Ascending aorta (tissue), 2 donors: ENCODE data around the gene PRKAR1A. TPM values are rescaled to one million over a fixed set of nuclear protein-coding genes. Genes with fewer than 3 reads are reported as not detected.

Experiments used
- DNase-seq, 2 donors: peaks; one replicate each; pipeline ENCODE4 v3.0.0-alpha.2; 2019; ENCODE audit warnings: low spot score in 2 of 2
- H3K27ac ChIP-seq, 2 donors: fragments of 200-600 bp; sonication (generic); one replicate each; pipeline ENCODE4 v1.5.1; 2016 to 2017; ENCODE audit warnings: mild to moderate bottlenecking in 1 of 2
- H3K27me3 ChIP-seq: fragments of 200-600 bp; sonication (generic); one replicate; pipeline ENCODE4 v1.5.1; 2017
- H3K36me3 ChIP-seq, 2 donors: fragments of 200-600 bp; sonication (generic); one replicate each; pipeline ENCODE4 v1.5.1; 2016
- H3K4me1 ChIP-seq, 2 donors: fragments of 200-600 bp; sonication (generic); one replicate each; pipeline ENCODE4 v1.5.1; 2016 to 2017; ENCODE audit warnings: mild to moderate bottlenecking in 1 of 2
- H3K4me3 ChIP-seq, 2 donors: fragments of 200-600 bp; sonication (generic); one replicate each; pipeline ENCODE4 v1.5.1; 2016 to 2017; ENCODE audit warnings: mild to moderate bottlenecking in 1 of 2
- H3K9me3 ChIP-seq, 2 donors: fragments of 200-600 bp; sonication (generic); one replicate each; pipeline ENCODE4 v1.5.1; 2016
- intact Hi-C: fragments of 100-400 bp; cut with DNase I; formaldehyde crosslinking; loops from one replicate; pipeline ENCODE4 v1.15.1; 2023
- total RNA-seq: library from RNA; depleted of rRNA; stranded (reverse); fragments of >200 nt; gene quantifications from one replicate; pipeline ENCODE4 v1.1.0, GENCODE V29; 2016
- TF ChIP-seq, protein P1 (sequence below), 3 experiments: fragments of 200-600 bp in 2 of 3; fragments of 450-650 bp in 1 of 3; sonication (generic) in 2 of 3; IDR thresholded peaks; one replicate each; pipeline ENCODE4 v1.5.1; 2016 to 2019; ENCODE audit warnings: antibody characterized with exemption in 3 of 3, mild to moderate bottlenecking in 1 of 3, moderate library complexity in 1 of 3

Gene PRKAR1A
- total RNA-seq, 1 donor from 2014 or later, result 233 TPM

DNA sequence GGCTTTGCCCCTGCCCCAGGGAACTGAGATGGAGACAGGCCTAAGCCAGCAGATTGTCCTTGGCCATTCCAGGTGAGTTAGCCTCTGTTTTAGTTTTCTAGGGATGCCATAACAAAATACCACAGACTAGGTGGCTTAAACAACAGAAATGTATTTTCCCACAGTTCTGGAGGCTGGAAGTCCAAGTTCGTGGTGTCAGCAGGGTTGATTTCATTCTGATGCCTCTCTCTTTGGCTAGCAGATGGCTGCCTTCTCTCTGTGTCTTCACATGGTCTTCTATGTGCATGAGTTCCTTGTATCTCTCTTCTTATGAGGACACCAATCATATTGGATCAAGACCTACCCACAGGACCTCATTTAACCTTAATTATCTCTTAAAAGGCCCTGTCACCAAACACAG lies 76.1 kb downstream of the PRKAR1A start:
- no peak overlapping the region for H3K27ac ChIP-seq
- TF ChIP-seq, protein P1, sequence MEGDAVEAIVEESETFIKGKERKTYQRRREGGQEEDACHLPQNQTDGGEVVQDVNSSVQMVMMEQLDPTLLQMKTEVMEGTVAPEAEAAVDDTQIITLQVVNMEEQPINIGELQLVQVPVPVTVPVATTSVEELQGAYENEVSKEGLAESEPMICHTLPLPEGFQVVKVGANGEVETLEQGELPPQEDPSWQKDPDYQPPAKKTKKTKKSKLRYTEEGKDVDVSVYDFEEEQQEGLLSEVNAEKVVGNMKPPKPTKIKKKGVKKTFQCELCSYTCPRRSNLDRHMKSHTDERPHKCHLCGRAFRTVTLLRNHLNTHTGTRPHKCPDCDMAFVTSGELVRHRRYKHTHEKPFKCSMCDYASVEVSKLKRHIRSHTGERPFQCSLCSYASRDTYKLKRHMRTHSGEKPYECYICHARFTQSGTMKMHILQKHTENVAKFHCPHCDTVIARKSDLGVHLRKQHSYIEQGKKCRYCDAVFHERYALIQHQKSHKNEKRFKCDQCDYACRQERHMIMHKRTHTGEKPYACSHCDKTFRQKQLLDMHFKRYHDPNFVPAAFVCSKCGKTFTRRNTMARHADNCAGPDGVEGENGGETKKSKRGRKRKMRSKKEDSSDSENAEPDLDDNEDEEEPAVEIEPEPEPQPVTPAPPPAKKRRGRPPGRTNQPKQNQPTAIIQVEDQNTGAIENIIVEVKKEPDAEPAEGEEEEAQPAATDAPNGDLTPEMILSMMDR (IDR thresholded peaks at IDR 0.05), result no peak
- no peak for DNase-seq
- no peaks in the 10 kb centered on the region for H3K36me3 ChIP-seq
- H3K4me1 ChIP-seq, result no peaks in the 10 kb centered on the region
- no peaks in the 10 kb centered on the region for H3K9me3 ChIP-seq
- H3K4me3 ChIP-seq, result no peak overlapping the region
- H3K27me3 ChIP-seq, result no peaks in the 10 kb centered on the region
- intact Hi-C loops, result no loop called here

DNA sequence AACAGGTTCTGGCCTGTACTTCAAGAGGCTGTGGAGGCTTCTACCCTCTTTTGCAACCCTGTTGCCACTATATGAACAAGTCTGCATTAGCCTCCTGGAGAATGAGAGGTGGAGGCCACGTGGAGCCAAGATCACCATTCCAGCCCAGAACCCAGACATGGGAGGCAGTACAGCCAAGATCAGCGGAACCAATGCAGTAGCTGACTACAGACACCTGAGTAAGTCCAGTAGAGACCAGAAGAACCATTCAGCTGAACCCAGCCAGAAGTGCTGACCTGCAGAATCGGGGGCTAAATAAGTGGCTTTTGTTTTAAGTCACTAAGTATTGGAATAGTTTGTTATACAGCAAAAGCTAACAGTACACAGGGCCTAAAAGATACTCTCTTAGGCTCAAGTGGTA lies 76.9 kb downstream of the PRKAR1A start:
- no peaks in the 10 kb centered on the region for H3K9me3 ChIP-seq
- H3K27me3 ChIP-seq, result no peaks in the 10 kb centered on the region
- DNase-seq, result no peak
- intact Hi-C loops, result no loop called here
- TF ChIP-seq, protein P1 (IDR thresholded peaks at IDR 0.05), result no peak
- H3K36me3 ChIP-seq, result no peaks in the 10 kb centered on the region
- no peak overlapping the region for H3K4me3 ChIP-seq
- no peaks in the 10 kb centered on the region for H3K4me1 ChIP-seq
- H3K27ac ChIP-seq, result no peak overlapping the region

DNA sequence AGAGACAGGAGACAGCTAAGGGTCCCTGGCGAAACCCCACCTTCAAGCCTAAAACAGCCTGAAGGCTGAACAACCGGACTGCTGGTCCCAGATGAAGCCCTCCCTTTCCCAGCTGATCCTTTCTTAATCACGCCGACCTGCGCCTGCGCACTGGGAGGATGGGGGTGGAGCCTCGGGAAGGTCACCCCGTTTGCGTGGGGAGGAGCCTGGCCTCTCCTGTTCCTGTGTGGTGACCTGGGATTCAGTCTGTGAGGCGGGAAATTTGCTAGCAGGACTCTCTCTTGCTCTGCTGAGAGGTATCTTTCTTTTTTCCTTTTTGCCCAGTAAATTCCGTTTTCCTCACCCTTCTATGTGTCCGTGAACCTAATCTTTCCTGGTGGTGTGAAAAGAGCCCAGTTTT lies 79.4 kb downstream of the PRKAR1A start:
- intact Hi-C loops, result no loop called here
- DNase-seq, result no peak
- Histone ChIP-seq H3K36me3 (no peaks in the 10 kb centered on the region), H3K4me1 (peaks cover 0 to 11% of the 10 kb centered on the region in 2 donors), H3K9me3 (no peaks in the 10 kb centered on the region), H3K27ac (no peak overlapping the region), H3K27me3 (no peaks in the 10 kb centered on the region), H3K4me3 (no peak overlapping the region)
- TF ChIP-seq, protein P1 (IDR thresholded peaks at IDR 0.05), result no peak

DNA sequence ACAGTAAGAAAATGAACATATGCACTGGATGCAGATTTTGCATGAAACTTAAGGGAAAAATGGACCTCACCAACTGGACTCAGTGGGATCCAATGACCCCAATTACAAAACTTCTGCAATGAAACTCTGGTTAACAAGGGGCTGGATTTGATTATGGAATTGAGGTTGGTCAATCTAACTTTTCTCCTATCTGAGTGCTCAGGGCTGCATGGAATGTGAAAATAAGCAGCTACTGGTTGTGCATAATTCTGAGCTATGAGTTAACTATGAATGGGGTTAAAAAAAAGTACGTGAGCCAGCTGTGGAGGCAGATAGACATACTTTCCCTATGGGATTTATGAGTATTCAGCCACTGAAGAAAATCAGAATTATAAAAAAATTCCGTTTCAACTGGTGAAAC lies 79.8 kb downstream of the PRKAR1A start:
- no peak for DNase-seq
- Histone ChIP-seq H3K4me3 (no peak overlapping the region), H3K36me3 (no peaks in the 10 kb centered on the region), H3K27me3 (no peaks in the 10 kb centered on the region), H3K4me1 (peaks cover 0 to 11% of the 10 kb centered on the region in 2 donors), H3K27ac (no peak overlapping the region), H3K9me3 (no peaks in the 10 kb centered on the region)
- intact Hi-C loops, result no loop called here
- TF ChIP-seq, protein P1 (IDR thresholded peaks at IDR 0.05), result no peak

DNA sequence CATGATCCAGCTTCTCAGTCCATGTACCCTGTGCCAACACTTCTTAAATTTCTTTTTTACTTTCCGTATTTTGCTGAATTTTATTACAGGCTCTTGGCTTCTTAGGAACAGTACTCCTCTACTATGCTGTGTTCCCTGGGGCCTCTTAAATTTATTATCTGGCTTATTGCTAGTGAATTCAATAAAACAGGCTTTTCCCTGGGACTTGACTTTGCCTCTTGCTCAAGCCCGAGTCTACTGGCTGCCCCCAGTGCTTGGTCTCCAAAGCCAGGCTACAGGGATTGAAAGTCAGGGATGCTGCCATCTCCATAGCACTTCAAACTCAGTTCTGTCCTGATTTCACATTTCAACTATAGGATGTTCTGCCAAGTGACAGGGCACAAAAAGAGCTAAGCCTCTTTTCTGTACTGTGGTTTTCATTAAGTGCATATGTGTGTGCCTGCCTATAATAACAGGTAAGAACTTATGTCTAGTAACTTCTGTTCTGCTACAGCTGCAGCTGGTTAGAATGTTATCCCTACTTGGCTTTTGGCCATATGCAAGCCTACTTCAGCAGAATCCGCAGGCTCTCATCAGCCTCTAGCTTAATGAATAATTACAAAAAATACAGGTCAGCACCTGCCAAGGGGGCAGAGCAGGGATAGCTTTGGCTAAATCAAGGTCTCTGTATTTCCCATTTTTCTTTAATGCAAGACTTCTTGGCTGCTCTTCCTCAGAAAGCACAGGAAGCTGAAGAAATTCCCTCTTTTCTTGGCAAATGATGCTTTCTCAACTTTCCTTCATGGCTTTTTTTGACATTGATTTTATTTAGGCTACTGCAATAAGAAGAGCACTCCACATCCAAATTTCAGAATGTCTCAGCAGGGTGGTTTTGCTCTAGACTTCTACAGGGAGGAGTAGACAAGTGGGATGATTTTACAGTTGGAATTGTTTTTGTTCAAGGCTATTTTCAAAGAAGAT lies 80.7 kb downstream of the PRKAR1A start:
- no peak overlapping the region for H3K27ac ChIP-seq
- TF ChIP-seq, protein P1 (IDR thresholded peaks at IDR 0.05), result no peak
- H3K27me3 ChIP-seq, result no peaks in the 10 kb centered on the region
- peaks cover 0 to 11% of the 10 kb centered on the region in 2 donors for H3K4me1 ChIP-seq
- H3K36me3 ChIP-seq, result no peaks in the 10 kb centered on the region
- H3K9me3 ChIP-seq, result no peaks in the 10 kb centered on the region
- DNase-seq, result no peak
- H3K4me3 ChIP-seq, result no peak overlapping the region
- intact Hi-C loops, result no loop called here
